IPS DF 4.7 (cell line): ENCODE data around the gene CAPN11.

Experiments
- DNase-seq: peaks from one replicate; pipeline ENCODE4 v3.0.0-alpha.2; 2013; ENCODE audit warnings: low spot score; ENCODE audit errors: extremely low read depth

Gene CAPN11

GRCh38 chr6:44207966-44208365, 49.3 kb downstream of the CAPN11 start:
- no peak for DNase-seq

- no peak for DNase-seq
Observed at GRCh38 chr6:44211284-44211683, 52.7 kb downstream of the CAPN11 start.

- no peak for DNase-seq
Observed at GRCh38 chr6:44214307-44214706, 55.7 kb downstream of the CAPN11 start.

- DNase-seq = no peak
Observed at GRCh38 chr6:44216677-44217331, 58.2 kb downstream of the CAPN11 start, which contains the start of gene MYMX. TSS of gene MYMX (plus strand) at chr6:44216926. CDS start at chr6:44217472, 546 bp downstream.

GRCh38 chr6:44217332-44218143, 58.9 kb downstream of the CAPN11 start:
- no peak for DNase-seq

GRCh38 chr6:44219053-44219814, 60.6 kb downstream of the CAPN11 start:
- DNase-seq = no peak

- DNase-seq = no peak
Observed at GRCh38 chr6:44219815-44220784, 61.5 kb downstream of the CAPN11 start.

- no peak for DNase-seq
Observed at GRCh38 chr6:44220913-44221290, 62.3 kb downstream of the CAPN11 start.

GRCh38 chr6:44221291-44221960, 62.8 kb downstream of the CAPN11 start:
- DNase-seq = no peak

GRCh38 chr6:44221961-44222335, 63.3 kb downstream of the CAPN11 start:
- DNase-seq = no peak

- DNase-seq = no peak
Observed at GRCh38 chr6:44222486-44223318, 64.1 kb downstream of the CAPN11 start.

- no peak for DNase-seq
Observed at GRCh38 chr6:44223319-44224028, 64.9 kb downstream of the CAPN11 start, which contains the start of gene SLC29A1. TSS of gene SLC29A1 (plus strand) at chr6:44223595. CDS start at chr6:44227314, 3,719 bp downstream.

GRCh38 chr6:44224029-44224964, 65.7 kb downstream of the CAPN11 start:
- no peak for DNase-seq

- DNase-seq = no peak
Observed at GRCh38 chr6:44224965-44225305, 66.3 kb downstream of the CAPN11 start.

GRCh38 chr6:44225579-44226325, 67.1 kb downstream of the CAPN11 start:
- no peak for DNase-seq

- no peak for DNase-seq
Observed at GRCh38 chr6:44226368-44227147, 67.9 kb downstream of the CAPN11 start.
